ENCODE data around the gene BBX.
"Not testable (repeated sequence)": the region's sequence is repeated elsewhere in the genome, so short reads cannot be mapped to it uniquely, and the experiment has no call there.

The BBX gene

DNA sequence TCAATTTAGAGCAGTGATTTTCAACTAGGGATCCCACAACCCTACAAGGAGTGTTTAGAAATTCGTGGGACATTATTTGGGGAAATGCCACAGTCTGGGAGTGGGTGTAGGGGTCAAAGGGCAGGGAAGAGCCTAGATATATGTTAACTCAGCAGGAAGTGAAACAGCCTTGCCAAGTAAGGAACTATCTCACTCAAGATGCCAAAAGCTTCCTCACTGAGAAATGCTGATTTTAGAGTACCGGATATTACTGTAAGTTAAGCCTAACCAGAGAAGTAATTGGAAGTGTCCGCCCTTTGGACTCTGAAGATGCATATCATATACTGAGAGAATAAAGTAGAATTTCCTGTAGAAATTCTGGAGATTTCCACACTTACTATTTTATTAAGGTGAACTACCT is 158.6 kb downstream of the BBX start:
- H3K4me3 ChIP-seq (ENCODE audit: low read depth, low read length), result no peak overlapping the region

DNA sequence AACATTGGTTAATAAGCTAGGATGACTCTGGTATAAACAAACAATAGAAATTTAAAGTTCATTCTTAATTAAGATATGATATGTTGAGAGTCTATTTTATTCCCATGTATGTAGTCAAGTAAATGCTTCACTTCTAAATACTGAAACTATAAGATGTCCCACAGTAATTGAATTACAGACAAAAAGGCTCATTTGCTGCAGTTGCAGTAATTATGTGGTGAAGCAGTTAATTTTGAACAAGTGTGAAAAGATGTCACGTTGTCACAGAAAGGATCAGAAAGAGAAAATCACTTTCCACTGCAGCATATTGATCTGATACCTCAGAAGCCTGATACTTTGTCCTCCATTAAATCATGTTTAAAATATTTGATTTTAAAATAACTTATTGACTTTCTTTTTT is 159.8 kb downstream of the BBX start:
- no peak overlapping the region for H3K4me3 ChIP-seq (ENCODE audit: low read depth, low read length)

DNA sequence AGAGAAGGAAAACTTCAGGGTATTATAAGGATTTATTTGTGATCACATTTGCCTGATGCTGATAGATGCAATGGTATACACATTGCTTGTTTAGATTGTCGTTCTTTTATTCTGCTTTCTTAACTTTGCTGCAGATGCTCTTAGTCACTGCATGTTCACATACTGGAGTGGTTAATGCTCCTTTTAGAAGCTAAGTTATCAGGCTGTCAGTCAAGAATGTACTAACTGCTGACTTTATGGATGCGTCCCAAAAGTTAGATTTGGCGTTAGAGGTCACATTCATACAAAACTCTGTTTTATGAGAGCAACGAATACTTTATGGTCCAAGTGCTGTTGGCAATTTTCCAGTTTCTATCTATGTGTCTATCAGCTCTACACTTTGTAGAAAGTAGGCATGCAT is 160.7 kb downstream of the BBX start:
- H3K4me3 ChIP-seq (ENCODE audit: low read depth, low read length), result no peak overlapping the region

DNA sequence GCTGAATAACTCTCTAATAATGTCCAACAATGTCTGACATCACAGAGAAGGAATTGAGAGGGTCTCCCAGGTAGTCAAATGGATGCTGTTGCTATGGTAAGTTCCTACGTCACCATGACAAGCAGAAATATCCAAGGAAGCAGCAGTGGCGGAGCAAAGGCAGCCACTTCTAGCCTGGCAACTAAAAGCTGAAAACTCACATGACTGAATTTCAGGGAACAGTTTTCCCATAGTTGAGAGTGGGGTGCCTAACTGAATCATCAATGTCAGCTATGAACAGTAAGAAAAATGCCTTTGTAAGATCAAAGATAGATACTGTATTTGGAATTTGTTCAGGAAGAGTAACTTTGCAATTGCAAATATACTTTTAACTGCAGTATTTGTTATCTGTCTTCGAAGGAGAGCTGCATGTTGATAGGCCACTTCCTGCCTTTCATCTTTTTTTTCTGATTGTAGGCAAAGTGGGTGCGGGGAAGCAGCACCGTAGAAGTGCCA is 161.7 kb downstream of the BBX start:
- H3K4me3 ChIP-seq (ENCODE audit: low read depth, low read length), result no peak overlapping the region

DNA sequence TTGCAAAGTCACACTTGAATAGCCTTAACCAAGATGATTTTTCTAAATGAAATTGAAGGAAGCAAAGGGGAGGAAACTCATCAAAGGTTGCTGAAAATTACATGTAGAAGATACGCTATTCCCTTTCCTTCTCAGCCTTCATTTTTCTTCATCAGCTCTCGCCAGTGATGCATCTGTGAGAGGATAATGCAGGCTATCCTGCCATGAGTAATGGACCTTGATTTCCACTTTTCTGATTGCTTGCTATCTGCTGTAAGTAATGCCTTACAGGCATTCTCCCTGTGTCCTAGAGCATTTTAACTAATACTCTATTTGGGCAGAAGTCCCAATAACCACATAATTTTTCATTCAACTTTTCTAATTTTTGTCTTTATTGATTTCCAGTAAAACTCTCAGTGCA is 162.6 kb downstream of the BBX start:
- H3K4me3 ChIP-seq (ENCODE audit: low read depth, low read length), result no peak overlapping the region

DNA sequence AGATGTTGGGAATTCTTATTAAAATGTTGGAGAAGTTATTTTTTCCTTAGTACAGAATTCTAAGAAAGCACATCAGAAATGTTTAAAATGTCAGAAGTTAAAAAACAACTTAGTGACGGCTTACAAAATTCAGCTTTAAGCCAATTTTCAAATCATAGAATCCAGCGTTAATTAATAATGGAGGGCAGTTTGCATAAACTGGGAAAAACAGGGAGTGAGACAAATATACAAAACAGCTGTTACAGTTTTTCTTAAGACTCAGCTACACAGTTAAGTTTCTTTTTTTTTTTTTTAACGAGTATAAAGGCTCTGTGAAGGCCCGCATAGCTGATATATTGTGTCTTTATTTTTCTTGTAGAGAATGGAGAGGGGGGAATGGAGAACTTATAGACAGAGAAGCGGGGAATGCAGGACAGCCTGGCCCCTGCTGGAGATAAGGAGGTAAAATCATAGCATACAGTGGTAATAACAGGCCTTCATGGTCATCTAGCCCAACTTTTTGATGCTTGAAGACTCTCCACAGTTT is 164.4 kb downstream of the BBX start:
- H3K4me3 ChIP-seq (ENCODE audit: low read depth, low read length), result no peak overlapping the region

DNA sequence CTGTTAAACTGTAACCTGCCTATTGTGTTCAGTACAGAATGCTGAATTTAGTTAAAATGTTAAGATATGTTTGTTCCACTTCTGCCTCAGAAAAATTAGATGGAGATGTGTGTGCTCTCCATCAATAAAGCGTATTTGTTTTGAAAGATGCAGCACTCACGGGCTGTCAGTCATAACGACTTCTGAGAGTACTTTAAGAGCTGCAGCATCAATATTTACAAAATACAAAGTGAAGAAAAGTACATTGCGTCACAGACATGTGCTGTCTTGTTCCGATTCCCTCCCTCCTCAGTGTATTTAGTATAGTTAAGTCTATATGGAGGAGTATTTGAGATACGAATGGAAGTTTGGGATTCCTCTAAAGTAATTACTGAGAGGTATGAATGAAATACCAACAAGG is 166.6 kb downstream of the BBX start:
- no peak overlapping the region for H3K4me3 ChIP-seq (ENCODE audit: low read depth, low read length)

DNA sequence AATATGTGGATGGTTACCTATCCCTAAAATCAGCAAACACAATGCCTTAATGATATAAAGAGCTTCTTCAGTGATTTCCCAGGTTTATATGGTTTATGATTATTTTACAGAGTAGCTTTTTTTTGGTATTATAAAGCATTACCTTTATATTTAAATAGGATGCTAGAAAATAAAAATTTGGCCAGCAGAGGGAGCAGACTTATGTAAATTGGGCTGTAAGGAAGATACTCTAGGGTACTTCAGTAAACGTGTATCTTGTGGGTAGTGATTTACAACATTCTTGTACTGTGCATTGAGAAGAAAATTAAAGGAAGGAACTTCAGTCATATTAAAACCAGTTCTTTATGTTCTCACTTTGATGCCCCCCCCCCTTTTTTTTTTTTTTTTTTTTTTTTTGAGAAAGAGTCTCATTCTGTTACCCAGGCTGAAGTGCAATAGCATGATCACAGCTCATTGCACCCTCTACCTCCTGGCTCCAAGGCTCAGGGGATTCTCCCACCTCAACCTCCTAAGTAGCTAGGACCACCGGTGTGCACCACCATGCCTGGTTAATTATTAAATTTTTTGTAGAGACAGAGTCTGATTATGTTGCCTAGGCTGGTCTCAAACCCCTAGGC is 167.9 kb downstream of the BBX start:
- H3K4me3 ChIP-seq (ENCODE audit: low read depth, low read length), result no peak overlapping the region

DNA sequence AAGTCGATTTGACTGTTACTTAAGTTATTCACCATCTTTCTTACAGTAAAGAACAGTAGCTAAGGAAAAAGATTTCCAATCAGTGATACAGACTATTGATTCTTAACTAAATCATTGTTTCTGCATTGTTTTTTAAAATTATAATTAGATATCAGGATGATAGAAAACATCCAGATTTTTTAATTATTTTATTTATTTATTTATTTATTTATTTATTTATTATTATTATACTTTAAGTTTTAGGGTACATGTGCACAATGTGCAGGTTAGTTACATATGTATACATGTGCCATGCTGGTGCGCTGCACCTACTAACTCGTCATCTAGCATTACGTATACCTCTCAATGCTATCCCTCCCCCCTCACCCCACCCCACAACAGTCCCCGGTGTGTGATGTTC is 169.2 kb downstream of the BBX start:
- not testable (repeated sequence) for H3K4me3 ChIP-seq (ENCODE audit: low read depth, low read length)

DNA sequence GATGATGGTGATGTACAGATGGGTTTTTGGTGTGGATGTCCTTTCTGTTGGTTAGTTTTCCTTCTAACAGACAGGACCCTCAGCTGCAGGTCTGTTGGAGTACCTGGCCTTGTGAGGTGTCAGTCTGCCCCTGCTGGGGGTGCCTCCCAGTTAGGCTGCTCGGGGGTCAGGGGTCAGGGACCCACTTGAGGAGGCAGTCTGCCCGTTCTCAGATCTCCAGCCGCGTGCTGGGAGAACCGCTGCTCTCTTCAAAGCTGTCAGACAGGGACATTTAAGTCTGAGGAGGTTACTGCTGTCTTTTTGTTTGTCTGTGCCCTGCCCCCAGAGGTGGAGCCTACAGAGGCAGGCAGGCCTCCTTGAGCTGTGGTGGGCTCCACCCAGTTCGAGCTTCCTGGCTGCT is 174.6 kb downstream of the BBX start:
- not testable (repeated sequence) for H3K4me3 ChIP-seq (ENCODE audit: low read depth, low read length)

DNA sequence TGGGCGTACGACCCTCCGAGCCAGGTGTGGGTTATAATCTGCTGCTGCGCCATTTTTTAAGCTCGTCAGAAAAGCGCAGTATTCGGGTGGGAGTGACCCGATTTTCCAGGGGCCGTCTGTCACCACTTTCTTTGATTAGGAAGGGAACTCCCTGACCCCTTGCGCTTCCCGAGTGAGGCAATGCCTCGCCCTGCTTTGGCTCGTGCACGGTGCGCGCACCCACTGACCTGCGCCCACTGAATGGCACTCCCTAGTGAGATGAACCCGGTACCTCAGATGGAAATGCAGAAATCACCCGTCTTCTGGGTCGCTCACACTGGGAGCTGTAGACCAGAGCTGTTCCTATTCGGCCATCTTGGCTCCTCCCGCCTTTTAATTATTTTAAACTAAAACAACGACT is 175.1 kb downstream of the BBX start:
- peak overlapping the region; percentile 30 for H3K4me3 ChIP-seq (ENCODE audit: low read depth, low read length)

DNA sequence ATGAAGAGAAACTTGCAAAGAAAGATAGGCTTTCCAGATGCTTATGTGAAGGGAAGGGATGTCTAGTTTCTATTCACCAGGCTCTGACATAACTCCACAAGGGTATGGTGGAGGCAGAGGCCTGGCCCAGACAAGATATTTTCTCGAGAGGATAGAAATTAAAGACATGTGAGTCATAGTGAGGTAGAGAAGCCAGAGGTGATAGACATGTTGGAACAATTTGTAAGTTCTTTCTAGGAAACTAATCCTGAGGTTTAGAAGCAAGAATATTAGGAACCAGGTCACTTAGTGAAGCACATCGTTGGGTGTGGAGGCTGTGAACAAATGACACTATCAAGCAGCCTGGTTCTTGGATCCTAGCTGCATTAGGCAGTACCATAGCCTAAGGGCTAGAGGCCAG is 176.9 kb downstream of the BBX start:
- H3K4me3 ChIP-seq (ENCODE audit: low read depth, low read length), result no peak overlapping the region

DNA sequence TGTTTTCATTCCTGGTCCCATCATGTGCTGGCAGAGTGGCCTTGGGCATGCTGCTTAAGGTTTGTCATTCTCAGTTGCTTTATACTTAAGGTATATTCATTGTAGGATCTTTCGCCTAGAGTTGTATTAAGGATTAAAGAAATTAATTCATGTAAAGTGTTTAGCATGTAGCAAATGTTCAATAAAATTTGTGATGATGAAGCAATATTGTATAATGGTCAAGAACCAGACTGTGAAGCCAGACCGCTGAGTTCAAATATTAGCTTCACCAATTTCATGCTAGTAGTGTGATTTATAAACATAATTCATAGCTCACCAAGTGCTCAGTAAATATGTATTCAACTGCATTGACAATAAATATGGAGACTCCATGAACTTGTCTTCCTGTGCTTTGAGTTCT is 178.5 kb downstream of the BBX start:
- H3K4me3 ChIP-seq (ENCODE audit: low read depth, low read length), result no peak overlapping the region

DNA sequence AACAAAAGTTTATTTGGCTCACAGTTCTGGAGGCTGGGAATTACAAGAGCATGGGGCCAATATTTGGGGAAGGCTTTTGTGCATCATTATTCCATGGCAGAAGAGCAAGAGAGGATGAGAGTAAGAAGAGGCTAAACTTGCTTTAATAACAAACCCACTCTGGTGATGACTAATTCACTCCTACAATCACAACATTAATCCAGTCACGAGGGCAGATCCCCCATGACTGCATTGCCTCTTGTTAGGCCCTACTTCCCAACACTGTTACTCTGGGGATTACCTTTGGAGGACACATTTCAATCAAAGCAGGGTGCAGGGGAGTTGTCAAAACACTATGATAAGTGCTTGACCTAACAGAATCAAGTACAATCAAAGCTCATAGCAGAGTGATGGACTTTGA is 181.7 kb downstream of the BBX start:
- H3K4me3 ChIP-seq (ENCODE audit: low read depth, low read length), result no peak overlapping the region

DNA sequence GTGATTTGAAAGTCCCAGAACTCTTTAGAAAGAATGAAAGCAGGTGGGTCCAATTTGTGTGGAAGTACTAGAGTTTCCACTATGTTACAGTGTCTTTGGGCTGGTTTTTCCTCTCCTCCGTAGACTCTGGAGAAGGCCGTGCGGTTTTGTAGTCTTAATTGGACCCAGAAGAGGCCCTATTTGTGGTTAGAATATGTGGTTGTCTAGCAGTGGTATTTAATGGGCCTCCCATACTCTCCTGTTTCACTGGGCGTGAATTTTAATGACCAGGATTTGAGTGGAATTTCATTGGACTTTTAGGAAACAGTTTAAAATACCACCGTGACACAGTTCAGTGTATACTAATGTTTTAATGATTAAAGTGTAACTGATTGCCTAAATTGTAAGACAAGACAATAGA is 182.3 kb downstream of the BBX start:
- H3K4me3 ChIP-seq (ENCODE audit: low read depth, low read length), result no peak overlapping the region

DNA sequence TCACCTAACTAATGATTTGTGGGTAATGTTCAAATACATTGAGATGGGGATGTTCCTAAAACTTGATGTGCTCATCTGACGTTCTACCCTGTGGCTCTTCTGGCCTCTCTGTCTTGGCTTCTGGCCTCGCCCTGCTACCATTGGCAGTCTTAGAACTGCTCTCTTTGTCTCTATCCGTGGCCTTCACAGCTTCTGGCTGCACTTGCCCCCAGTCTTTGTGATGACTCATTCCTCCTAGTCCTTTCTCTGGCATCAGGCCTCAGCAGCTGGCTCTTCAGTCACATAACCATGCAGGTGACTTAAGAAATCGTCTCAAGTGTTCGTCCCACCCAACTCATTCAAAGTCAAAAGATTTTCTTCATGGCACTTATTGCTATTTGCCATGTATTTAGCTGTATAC is 188.1 kb downstream of the BBX start:
- no peak overlapping the region for H3K4me3 ChIP-seq (ENCODE audit: low read depth, low read length)

DNA sequence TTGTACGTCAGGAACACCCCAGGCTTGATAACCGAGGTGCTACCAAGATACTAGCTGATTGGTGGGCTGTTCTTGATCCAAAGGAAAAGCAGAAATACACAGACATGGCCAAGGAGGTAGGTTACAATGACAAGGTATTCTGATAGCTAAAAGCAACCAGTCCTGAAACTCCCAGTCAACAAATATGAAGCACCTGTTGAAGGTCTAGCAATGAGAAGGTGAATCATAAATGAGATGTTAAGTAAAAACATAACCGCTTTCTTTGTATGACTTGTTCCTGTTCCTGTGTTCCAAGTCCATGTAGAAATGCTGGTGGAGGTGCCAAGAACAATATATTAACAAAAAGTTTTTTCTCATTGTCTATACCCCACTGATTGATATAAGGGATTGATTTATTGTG is 194.0 kb downstream of the BBX start:
- H3K4me3 ChIP-seq (ENCODE audit: low read depth, low read length), result no peak overlapping the region

DNA sequence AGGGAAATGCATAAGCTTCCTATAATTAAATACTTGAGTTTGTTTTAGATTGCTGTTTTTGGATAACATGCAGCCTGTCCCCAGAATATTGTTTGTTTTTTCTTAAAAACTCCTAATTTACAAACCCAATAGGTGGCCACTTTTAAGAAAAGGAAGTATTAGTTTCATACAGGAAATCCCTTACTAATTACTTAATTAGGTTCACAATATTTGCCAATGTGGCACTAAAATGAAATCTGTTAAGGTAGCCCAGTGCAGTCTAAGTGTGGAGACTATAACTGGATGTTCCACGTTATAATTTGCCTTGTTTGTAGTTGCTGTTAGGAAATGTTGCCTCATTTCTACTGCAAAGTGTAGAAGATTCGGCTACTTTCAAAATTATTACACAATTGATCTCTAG is 195.8 kb downstream of the BBX start:
- no peak overlapping the region for H3K4me3 ChIP-seq (ENCODE audit: low read depth, low read length)

DNA sequence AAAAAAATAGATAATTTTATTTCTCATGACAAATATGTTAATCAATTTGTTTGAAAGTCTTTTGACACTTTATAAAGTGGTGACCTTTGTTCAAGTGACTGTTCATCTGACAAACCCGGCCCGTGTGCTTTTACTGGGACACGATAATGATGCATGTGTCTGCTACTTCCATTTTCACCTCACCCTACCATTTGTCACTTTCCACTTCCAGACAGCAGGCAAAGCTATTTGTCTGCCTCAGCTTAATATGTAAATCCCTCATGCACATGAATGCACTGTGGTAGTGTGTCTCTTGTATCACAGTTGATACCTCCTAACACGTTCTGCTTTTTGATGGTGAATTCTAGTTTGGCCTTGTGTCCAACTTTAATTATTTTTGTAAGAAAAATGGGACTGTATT is 204.3 kb downstream of the BBX start:
- H3K4me3 ChIP-seq (ENCODE audit: low read depth, low read length), result no peak overlapping the region

DNA sequence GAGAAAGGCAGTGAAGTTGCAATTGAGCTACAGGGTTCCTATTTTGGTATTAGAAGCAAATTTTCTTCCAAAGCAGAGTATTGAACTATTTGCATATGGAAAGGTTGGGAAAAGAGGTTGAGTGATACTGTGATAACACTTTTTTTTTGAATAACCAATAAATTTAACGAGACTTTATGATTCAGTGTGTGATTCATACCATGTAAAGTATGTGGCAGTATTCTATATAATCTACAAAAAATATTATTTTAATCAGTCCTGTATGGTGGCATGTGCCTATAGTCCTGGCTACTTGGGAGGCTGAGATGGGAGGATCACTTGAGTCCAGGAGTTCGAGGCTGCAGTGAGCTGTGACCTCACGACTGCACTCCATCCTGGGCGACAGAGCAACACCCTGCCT is 206.9 kb downstream of the BBX start:
- no peak overlapping the region for H3K4me3 ChIP-seq (ENCODE audit: low read depth, low read length)

DNA sequence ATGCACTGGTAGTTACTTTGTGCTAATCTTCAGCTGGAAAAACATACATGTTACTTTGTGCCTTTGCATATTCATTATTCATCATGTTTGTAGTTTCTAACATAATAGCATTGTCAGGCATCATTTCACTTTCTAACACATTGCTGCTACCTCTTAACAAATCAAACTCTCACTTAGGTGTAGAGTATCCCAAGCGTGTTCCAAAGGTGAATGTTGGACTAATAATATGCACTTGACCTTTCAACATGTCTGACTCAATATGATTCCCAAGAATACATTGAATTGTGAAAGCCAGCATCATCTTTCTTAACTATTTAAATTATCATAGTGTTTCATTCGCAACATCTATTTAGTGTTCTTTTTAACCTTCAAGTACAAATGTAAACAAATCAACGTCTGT is 211.6 kb downstream of the BBX start:
- H3K4me3 ChIP-seq (ENCODE audit: low read depth, low read length), result no peak overlapping the region

DNA sequence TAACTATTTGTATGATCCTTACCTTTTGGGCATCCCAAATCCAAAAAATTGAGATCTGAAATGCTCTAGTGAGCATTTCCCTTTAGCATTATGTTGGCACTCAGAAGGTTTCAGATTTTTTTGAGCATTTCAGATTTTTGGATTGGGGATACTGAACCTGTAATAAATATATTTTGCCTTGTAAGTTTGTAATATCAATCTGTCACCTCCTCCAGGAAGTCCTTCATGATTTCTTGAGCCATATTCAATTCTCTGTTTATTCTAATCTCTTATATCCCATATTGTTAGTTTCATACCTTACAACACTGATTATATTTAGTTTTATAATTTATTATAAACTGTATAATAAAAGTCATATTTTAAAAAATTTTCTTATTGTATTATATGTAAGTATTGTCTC is 215.2 kb downstream of the BBX start:
- no peak overlapping the region for H3K4me3 ChIP-seq (ENCODE audit: low read depth, low read length)

DNA sequence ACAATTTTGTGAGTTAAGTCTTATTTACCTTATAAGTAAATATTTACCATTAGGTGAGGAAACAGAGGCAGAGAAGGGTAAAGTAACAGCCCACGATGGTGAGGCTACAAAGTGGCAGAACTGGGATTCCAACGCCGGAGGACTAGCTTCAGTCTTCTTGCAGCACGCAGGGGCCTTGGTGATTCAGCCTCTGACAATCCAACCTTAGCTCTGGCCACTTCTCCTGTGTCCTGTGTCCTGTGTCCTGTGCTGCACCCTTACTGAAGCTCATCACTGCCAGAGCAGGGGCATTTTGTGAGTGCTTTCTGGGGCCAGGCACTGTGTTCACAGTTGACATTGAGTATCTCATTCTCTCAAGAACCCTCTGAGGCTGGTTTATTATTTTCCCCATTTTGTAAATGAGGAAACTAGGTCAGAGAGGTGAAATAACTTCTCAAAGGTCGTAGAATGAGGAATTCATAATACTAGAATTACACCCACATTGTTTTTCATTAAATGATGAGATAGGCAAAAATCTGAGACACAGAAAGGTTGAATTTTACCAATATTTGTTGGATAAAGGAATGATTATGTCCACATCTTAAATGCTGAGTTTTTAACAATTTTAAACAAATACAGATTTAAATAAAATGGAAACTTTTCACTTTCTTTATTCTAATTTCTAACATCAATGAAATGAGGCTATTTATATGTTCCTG is 215.9 kb downstream of the BBX start:
- H3K4me3 ChIP-seq (ENCODE audit: low read depth, low read length), result no peak overlapping the region
